Thyroid gland (tissue), 4 donors: ENCODE measurements around the gene MAP2K1.

Experiments
- POLR2A ChIP-seq, 2 donors: fragments of 450-650 bp; IDR thresholded peaks; one replicate each; pipeline ENCODE4 v1.6.1; 2017; ENCODE audit warnings: antibody characterized with exemption in 2 of 2, mild to moderate bottlenecking in 2 of 2, moderate library complexity in 1 of 2
- TF ChIP-seq, protein P1 (sequence below), 6 experiments: fragments of 200-600 bp in 3 of 6; fragments of 450-650 bp in 3 of 6; sonication (generic) in 3 of 6; IDR thresholded peaks; one replicate each; pipeline ENCODE4 v1.5.1; 2016 to 2019; ENCODE audit warnings: antibody characterized with exemption in 6 of 6, mild to moderate bottlenecking in 2 of 6, inconsistent platforms in 1 of 6, moderate library complexity in 1 of 6

DNA sequence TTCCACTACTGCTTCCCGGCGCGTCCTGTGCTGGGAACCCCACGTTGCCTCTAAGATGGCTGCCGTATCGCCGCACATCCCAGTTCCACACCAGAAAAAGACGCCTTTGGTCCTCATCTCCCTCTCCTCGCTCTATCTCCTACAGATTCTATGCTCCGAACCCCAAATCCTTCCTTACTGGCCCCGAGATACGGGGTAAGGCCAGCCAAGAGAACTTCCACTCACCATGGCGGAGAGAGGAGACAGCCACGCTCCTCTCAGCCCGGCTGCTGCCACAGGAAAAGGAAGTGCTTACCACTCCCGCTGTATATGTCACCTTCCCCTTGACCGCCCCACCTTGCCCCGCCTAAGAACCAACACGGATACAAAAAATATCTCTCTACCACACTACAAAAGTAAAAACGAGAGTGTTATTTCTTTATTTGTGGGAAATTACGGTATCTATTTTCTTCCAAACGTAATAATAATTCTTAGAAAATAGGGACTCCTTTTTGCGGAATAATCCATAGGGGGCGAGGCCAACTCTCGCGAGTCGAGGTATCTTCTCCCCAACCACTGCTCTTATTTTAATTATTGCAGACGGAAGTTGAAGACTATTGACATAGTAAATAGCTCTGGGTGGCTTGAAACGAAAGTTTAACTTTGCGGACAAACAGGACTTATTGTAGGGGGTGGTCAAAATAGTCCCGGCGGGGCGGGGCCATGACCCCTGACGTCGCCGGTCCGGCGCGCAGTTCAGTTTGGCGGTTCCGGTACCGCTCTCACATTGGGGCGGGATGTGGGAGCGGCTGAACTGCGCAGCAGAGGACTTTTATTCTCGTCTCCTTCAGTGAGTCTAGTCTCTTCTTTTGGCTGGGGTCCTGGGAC is 118.1 kb downstream of the MAP2K1 start, which contains the start of the genes RPL4 and ZWILCH:
- TF ChIP-seq, protein P1, sequence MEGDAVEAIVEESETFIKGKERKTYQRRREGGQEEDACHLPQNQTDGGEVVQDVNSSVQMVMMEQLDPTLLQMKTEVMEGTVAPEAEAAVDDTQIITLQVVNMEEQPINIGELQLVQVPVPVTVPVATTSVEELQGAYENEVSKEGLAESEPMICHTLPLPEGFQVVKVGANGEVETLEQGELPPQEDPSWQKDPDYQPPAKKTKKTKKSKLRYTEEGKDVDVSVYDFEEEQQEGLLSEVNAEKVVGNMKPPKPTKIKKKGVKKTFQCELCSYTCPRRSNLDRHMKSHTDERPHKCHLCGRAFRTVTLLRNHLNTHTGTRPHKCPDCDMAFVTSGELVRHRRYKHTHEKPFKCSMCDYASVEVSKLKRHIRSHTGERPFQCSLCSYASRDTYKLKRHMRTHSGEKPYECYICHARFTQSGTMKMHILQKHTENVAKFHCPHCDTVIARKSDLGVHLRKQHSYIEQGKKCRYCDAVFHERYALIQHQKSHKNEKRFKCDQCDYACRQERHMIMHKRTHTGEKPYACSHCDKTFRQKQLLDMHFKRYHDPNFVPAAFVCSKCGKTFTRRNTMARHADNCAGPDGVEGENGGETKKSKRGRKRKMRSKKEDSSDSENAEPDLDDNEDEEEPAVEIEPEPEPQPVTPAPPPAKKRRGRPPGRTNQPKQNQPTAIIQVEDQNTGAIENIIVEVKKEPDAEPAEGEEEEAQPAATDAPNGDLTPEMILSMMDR (IDR thresholded peaks at IDR 0.05), result no peak
- peak; percentile 77 to 88 for TF ChIP-seq POLR2A (IDR thresholded peaks at IDR 0.05)
